Measurements from ENCODE around the gene RNF152. TPM values are rescaled to one million over a fixed set of nuclear protein-coding genes. Genes with fewer than 3 reads are reported as not detected.

The RNF152 gene
- total RNA-seq, 2 donors from 2014 or later: 90.8 to 119 TPM

- H3K4me3 ChIP-seq (ENCODE audit: low read length): no peak overlapping the region
- no peak overlapping the region for H3K9ac ChIP-seq (ENCODE audit: extremely low read depth, low read length, poor library complexity, severe bottlenecking)
- Mint-ChIP-seq H3K4me1 (peaks cover 9% of the 10 kb centered on the region), H3K4me3 (no peak overlapping the region), H3K27ac (no peak overlapping the region), H3K9me3 (peaks cover 26% of the 10 kb centered on the region), H3K36me3 (ENCODE audit: low read depth) (peaks cover 62% of the 10 kb centered on the region), H3K27me3 (ENCODE audit: insufficient read depth) (no peaks in the 10 kb centered on the region)
- WGBS, 2 experiments (ENCODE audit: insufficient coverage in 1 of 2, insufficient read length in 1 of 2): 88 to 92% methylated on average over 1 to 2 of the region's 2 CpGs
- no peak for TF ChIP-seq CTCF (conservative IDR thresholded peaks at IDR 0.05)
- peaks cover 70% of the 10 kb centered on the region for H3K36me3 ChIP-seq (ENCODE audit: control insufficient read depth, insufficient read depth, low read length)
- H3K4me1 ChIP-seq (ENCODE audit: control insufficient read depth, insufficient read depth, low read length): no peaks in the 10 kb centered on the region
- no peak for DNase-seq
- peaks cover 24% of the 10 kb centered on the region for H3K9me3 ChIP-seq (ENCODE audit: control insufficient read depth, low read length)
- no peak overlapping the region for H3K27ac ChIP-seq (ENCODE audit: low read depth, low read length)
- no peaks in the 10 kb centered on the region for H3K27me3 ChIP-seq (ENCODE audit: control insufficient read depth, insufficient read depth, low read length, poor library complexity, severe bottlenecking)
Measured at GRCh38 chr18:61832858-61833257, 59.9 kb downstream of the RNF152 start.

- H3K36me3 Mint-ChIP-seq (ENCODE audit: low read depth): peaks cover 47% of the 10 kb centered on the region
Measured at GRCh38 chr18:61831071-61831470, 61.7 kb downstream of the RNF152 start.

GRCh38 chr18:61829108-61829507 is 63.7 kb downstream of the RNF152 start:
- Mint-ChIP-seq H3K36me3 (ENCODE audit: low read depth) (peaks cover 31% of the 10 kb centered on the region), H3K4me1 (peaks cover 44% of the 10 kb centered on the region), H3K4me3 (no peak overlapping the region), H3K27me3 (ENCODE audit: insufficient read depth) (no peaks in the 10 kb centered on the region), H3K9me3 (no peaks in the 10 kb centered on the region), H3K27ac (no peak overlapping the region)
- TF ChIP-seq CTCF (conservative IDR thresholded peaks at IDR 0.05): no peak
- Histone ChIP-seq H3K9me3 (ENCODE audit: control insufficient read depth, low read length) (no peaks in the 10 kb centered on the region), H3K27me3 (ENCODE audit: control insufficient read depth, insufficient read depth, low read length, poor library complexity, severe bottlenecking) (no peaks in the 10 kb centered on the region), H3K4me3 (ENCODE audit: low read length) (no peak overlapping the region), H3K36me3 (ENCODE audit: control insufficient read depth, insufficient read depth, low read length) (peaks cover 64% of the 10 kb centered on the region), H3K27ac (ENCODE audit: low read depth, low read length) (no peak overlapping the region), H3K9ac (ENCODE audit: extremely low read depth, low read length, poor library complexity, severe bottlenecking) (no peak overlapping the region), H3K4me1 (ENCODE audit: control insufficient read depth, insufficient read depth, low read length) (peaks cover 24% of the 10 kb centered on the region)
- WGBS, 2 experiments (ENCODE audit: insufficient coverage in 1 of 2, insufficient read length in 1 of 2): 90 to 93% methylated on average over 2 to 7 of the region's 7 CpGs
- no peak for DNase-seq

More at GRCh38 chr18:61831071-61831470, 61.7 kb downstream of the RNF152 start:
- H3K36me3 ChIP-seq (ENCODE audit: control insufficient read depth, insufficient read depth, low read length): peaks cover 66% of the 10 kb centered on the region
- no peak overlapping the region for H3K27ac ChIP-seq (ENCODE audit: low read depth, low read length)
- DNase-seq: no peak
- Mint-ChIP-seq H3K27me3 (ENCODE audit: insufficient read depth) (no peaks in the 10 kb centered on the region), H3K4me1 (peaks cover 24% of the 10 kb centered on the region), H3K4me3 (no peak overlapping the region), H3K9me3 (peaks cover 8% of the 10 kb centered on the region), H3K27ac (no peak overlapping the region)
- H3K4me3 ChIP-seq (ENCODE audit: low read length): no peak overlapping the region
- no peak for TF ChIP-seq CTCF (conservative IDR thresholded peaks at IDR 0.05)
- peaks cover 9% of the 10 kb centered on the region for H3K4me1 ChIP-seq (ENCODE audit: control insufficient read depth, insufficient read depth, low read length)
- 92 to 94% methylated on average over 5 to 6 of the region's 6 CpGs for whole genome bisulfite sequencing, 2 experiments (ENCODE audit: insufficient coverage in 1 of 2, insufficient read length in 1 of 2)
- H3K9ac ChIP-seq (ENCODE audit: extremely low read depth, low read length, poor library complexity, severe bottlenecking): no peak overlapping the region
- peaks cover 6% of the 10 kb centered on the region for H3K9me3 ChIP-seq (ENCODE audit: control insufficient read depth, low read length)
- H3K27me3 ChIP-seq (ENCODE audit: control insufficient read depth, insufficient read depth, low read length, poor library complexity, severe bottlenecking): no peaks in the 10 kb centered on the region
